Panc1 (cell line): Measurements from ENCODE around the gene FNIP2.
"Not testable (repeated sequence)": the region's sequence is repeated elsewhere in the genome, so short reads cannot be mapped to it uniquely, and the experiment has no call there.

Experiments
- SIN3A ChIP-seq: IDR thresholded peaks from 2 replicates; pipeline ENCODE4 v1.6.1; 2012; ENCODE audit warnings: low read depth, mild to moderate bottlenecking, low read length, moderate library complexity, borderline replicate concordance; ENCODE audit not compliant: insufficient read depth
- TF ChIP-seq, protein P1 (sequence below): fragments of 450-650 bp; IDR thresholded peaks from 2 replicates; pipeline ENCODE4 v1.5.1; 2017; ENCODE audit warnings: mild to moderate bottlenecking
- TF ChIP-seq, protein P2 (sequence below), 2 experiments: IDR thresholded peaks; 2 replicates each; pipeline ENCODE4 v1.6.1; 2011 to 2012; ENCODE audit warnings: low read depth in 2 of 2, control low read depth in 1 of 2, low read length in 1 of 2, mild to moderate bottlenecking in 1 of 2, moderate library complexity in 1 of 2; ENCODE audit not compliant: insufficient read depth in 1 of 2

GRCh38 chr4:158952221-158952774, 183.5 kb downstream of the FNIP2 start:
- TF ChIP-seq, protein P1, sequence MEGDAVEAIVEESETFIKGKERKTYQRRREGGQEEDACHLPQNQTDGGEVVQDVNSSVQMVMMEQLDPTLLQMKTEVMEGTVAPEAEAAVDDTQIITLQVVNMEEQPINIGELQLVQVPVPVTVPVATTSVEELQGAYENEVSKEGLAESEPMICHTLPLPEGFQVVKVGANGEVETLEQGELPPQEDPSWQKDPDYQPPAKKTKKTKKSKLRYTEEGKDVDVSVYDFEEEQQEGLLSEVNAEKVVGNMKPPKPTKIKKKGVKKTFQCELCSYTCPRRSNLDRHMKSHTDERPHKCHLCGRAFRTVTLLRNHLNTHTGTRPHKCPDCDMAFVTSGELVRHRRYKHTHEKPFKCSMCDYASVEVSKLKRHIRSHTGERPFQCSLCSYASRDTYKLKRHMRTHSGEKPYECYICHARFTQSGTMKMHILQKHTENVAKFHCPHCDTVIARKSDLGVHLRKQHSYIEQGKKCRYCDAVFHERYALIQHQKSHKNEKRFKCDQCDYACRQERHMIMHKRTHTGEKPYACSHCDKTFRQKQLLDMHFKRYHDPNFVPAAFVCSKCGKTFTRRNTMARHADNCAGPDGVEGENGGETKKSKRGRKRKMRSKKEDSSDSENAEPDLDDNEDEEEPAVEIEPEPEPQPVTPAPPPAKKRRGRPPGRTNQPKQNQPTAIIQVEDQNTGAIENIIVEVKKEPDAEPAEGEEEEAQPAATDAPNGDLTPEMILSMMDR = not testable (repeated sequence)
- not testable (repeated sequence) for TF ChIP-seq SIN3A
- TF ChIP-seq, protein P2, sequence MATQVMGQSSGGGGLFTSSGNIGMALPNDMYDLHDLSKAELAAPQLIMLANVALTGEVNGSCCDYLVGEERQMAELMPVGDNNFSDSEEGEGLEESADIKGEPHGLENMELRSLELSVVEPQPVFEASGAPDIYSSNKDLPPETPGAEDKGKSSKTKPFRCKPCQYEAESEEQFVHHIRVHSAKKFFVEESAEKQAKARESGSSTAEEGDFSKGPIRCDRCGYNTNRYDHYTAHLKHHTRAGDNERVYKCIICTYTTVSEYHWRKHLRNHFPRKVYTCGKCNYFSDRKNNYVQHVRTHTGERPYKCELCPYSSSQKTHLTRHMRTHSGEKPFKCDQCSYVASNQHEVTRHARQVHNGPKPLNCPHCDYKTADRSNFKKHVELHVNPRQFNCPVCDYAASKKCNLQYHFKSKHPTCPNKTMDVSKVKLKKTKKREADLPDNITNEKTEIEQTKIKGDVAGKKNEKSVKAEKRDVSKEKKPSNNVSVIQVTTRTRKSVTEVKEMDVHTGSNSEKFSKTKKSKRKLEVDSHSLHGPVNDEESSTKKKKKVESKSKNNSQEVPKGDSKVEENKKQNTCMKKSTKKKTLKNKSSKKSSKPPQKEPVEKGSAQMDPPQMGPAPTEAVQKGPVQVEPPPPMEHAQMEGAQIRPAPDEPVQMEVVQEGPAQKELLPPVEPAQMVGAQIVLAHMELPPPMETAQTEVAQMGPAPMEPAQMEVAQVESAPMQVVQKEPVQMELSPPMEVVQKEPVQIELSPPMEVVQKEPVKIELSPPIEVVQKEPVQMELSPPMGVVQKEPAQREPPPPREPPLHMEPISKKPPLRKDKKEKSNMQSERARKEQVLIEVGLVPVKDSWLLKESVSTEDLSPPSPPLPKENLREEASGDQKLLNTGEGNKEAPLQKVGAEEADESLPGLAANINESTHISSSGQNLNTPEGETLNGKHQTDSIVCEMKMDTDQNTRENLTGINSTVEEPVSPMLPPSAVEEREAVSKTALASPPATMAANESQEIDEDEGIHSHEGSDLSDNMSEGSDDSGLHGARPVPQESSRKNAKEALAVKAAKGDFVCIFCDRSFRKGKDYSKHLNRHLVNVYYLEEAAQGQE (IDR thresholded peaks at IDR 0.05; ENCODE audit: insufficient read depth in 1 of 2, low read depth in 2 of 2, low read length in 1 of 2) = not testable (repeated sequence)
